ENCODE results near the gene CDKN3.

DNA sequence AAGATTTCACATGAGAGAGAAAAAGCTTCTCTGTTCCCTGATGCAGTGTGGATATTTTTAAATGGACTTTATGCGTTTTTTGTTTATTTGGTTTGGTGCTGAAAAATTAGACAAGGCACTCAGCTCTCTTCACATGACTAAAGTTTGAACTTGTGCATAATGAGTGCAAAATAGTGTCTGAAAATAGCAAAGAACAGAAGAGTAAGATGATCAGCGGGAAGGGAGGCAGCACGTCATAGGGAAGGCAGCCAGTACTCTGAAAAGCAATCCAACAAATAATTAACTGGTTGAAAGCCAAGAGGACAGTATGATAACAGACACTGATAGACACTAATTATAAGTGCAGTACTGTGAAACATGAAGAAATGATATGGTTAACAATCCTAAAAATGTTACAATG is 46.6 kb upstream of the CDKN3 start:
- TF ChIP-seq, protein P1, sequence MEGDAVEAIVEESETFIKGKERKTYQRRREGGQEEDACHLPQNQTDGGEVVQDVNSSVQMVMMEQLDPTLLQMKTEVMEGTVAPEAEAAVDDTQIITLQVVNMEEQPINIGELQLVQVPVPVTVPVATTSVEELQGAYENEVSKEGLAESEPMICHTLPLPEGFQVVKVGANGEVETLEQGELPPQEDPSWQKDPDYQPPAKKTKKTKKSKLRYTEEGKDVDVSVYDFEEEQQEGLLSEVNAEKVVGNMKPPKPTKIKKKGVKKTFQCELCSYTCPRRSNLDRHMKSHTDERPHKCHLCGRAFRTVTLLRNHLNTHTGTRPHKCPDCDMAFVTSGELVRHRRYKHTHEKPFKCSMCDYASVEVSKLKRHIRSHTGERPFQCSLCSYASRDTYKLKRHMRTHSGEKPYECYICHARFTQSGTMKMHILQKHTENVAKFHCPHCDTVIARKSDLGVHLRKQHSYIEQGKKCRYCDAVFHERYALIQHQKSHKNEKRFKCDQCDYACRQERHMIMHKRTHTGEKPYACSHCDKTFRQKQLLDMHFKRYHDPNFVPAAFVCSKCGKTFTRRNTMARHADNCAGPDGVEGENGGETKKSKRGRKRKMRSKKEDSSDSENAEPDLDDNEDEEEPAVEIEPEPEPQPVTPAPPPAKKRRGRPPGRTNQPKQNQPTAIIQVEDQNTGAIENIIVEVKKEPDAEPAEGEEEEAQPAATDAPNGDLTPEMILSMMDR (IDR thresholded peaks at IDR 0.05; ENCODE audit: insufficient read depth, low read depth, low read length): no peak
- no peak for TF ChIP-seq EZH2 (IDR thresholded peaks at IDR 0.05; ENCODE audit: insufficient read depth, low read length)
